Omental fat pad (tissue), 4 donors: ENCODE results near the gene KCNG1. TPM values are rescaled to one million over a fixed set of nuclear protein-coding genes. Genes with fewer than 3 reads are reported as not detected.

Experiments used
- ATAC-seq: fragments of 150-250 bp; one replicate; pipeline ENCODE4 v1.9.1; 2016; ENCODE audit warnings: mild to moderate bottlenecking, moderate library complexity; ENCODE audit not compliant: low FRiP score
- DNase-seq: peaks from one replicate; pipeline ENCODE4 v3.0.0-alpha.2; 2019; ENCODE audit warnings: low spot score
- total RNA-seq, 4 donors: library from RNA; depleted of rRNA; stranded (reverse); fragments of >200 nt; gene quantifications; one replicate each; pipeline ENCODE4 v1.1.0, GENCODE V29; 2016
- TF ChIP-seq, protein P1 (sequence below), 3 donors: fragments of 450-650 bp; IDR thresholded peaks; one replicate each; pipeline ENCODE4 v1.5.1; 2016 to 2017; ENCODE audit warnings: antibody characterized with exemption in 3 of 3, mild to moderate bottlenecking in 3 of 3, moderate library complexity in 2 of 3

The KCNG1 gene
- total RNA-seq, 4 donors from 2014 or later = 0.19 to 1.4 (median 1.2) TPM; not detected in 1

- no peak for ATAC-seq
- no peak for DNase-seq
- TF ChIP-seq, protein P1, sequence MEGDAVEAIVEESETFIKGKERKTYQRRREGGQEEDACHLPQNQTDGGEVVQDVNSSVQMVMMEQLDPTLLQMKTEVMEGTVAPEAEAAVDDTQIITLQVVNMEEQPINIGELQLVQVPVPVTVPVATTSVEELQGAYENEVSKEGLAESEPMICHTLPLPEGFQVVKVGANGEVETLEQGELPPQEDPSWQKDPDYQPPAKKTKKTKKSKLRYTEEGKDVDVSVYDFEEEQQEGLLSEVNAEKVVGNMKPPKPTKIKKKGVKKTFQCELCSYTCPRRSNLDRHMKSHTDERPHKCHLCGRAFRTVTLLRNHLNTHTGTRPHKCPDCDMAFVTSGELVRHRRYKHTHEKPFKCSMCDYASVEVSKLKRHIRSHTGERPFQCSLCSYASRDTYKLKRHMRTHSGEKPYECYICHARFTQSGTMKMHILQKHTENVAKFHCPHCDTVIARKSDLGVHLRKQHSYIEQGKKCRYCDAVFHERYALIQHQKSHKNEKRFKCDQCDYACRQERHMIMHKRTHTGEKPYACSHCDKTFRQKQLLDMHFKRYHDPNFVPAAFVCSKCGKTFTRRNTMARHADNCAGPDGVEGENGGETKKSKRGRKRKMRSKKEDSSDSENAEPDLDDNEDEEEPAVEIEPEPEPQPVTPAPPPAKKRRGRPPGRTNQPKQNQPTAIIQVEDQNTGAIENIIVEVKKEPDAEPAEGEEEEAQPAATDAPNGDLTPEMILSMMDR (IDR thresholded peaks at IDR 0.05) = no peak
Observed at GRCh38 chr20:51036827-51037531, 14.1 kb upstream of the KCNG1 start.

DNA sequence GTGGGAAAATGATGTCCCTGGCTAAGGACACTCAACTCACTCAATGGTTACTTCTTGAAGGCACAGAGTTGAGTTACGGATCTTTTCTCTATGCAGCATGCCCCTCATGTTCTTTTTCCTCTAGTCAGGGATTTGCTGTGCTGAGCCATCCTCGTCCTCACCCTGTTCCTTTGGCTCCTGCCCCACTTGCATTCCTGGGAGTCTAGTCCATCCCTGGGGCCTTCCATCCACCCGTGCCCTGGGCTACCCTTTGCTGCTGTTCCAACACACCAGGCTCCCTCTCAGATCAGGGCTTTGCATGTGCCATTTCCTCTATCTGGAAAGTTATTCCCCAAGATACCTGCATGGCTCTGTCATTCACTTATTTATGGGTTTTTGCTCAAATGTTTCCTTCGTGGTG lies 13.3 kb upstream of the KCNG1 start:
- TF ChIP-seq, protein P1 (IDR thresholded peaks at IDR 0.05) = no peak
- no peak for ATAC-seq
- DNase-seq = no peak

- ATAC-seq (no peak), DNase-seq (no peak)
- TF ChIP-seq, protein P1 (IDR thresholded peaks at IDR 0.05) = no peak
Observed at GRCh38 chr20:51034988-51035656, 12.2 kb upstream of the KCNG1 start.

- DNase-seq (no peak), ATAC-seq (no peak)
- TF ChIP-seq, protein P1 (IDR thresholded peaks at IDR 0.05) = no peak
Observed at GRCh38 chr20:51034476-51034875, 11.6 kb upstream of the KCNG1 start.

DNA sequence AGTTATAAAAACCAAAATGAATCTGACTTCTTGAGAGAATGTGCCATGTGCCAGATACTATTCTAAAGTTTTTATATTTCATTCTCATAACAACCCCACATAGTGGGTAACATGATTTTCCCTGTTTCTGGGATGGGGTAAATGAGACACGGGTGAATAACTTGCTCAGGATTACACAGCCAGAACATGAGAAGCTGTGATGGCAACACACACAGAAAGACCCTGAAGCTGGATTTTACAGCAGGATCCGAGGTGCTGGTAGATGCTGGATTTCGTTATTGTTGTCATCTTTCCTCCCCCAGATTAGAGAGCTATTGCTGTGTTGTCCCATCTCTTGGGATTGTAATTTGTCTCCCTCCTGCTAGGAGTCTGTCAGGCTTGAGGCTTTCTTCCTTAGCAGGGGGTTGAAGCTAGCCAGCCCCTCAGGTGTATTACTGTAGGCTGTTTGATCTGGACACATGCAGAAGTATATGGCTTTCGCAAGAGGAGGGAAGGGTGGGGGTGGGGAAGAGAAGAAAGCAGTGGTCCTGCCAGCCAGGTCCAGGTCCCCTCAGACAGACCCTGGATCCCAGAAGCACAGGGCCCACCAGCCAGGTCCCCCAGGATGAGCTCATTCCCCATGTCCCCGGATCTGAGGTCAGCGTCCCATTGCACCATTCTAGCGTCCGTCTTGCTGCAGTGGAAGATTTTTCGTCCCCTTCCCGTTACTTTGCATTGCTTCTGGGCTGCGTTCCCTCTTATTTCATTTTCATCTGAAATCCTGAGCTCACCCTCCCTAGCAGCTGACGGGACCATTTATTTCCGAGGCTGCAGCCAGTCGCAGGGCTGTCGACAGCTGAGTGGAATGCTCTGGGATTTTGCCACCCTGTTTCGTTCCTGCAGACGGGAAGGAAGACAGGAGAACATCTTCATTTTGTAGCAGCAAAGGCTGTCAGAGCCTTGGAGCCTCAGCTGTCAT lies 7.3 kb upstream of the KCNG1 start:
- TF ChIP-seq, protein P1 (IDR thresholded peaks at IDR 0.05) = no peak
- DNase-seq = no peak
- peak; percentile 42 for ATAC-seq

- ATAC-seq (no peak), DNase-seq (no peak)
- TF ChIP-seq, protein P1 (IDR thresholded peaks at IDR 0.05) = no peak
Observed at GRCh38 chr20:51029556-51029955, 6.6 kb upstream of the KCNG1 start.
